SK-N-SH (cell line): Measurements from ENCODE around the gene TCF25. TPM values are rescaled to one million over a fixed set of nuclear protein-coding genes. Genes with fewer than 3 reads are reported as not detected.

ENCODE experiments used
- CTCF ChIA-PET: fragments of 300-600, 350-600 bp; formaldehyde crosslinking; extraction: SDS; loops from one replicate; lab custom pipeline; 2021; lab: Yijun Ruan, JAX
- POLR2A ChIA-PET: fragments of 350-600 bp; sonication (Branson Sonifier 250); formaldehyde crosslinking; extraction: SDS; loops from one replicate; lab custom pipeline; 2020; ENCODE audit warnings: antibody characterized with exemption, inconsistent platforms; lab: Yijun Ruan, JAX
- DNase-seq: peaks from one replicate; pipeline ENCODE4 v3.0.0; 2012
- H2AFZ ChIP-seq: fragments of 200-600 bp; sonication (generic); 2 replicates; pipeline ENCODE4 v1.8.1; 2016; ENCODE audit warnings: antibody characterized with exemption, mild to moderate bottlenecking, low read depth
- H3F3A ChIP-seq: fragments of 200-600 bp; sonication (generic); replicated peaks from 2 replicates; pipeline ENCODE3; 2016; ENCODE audit warnings: antibody characterized with exemption, mild to moderate bottlenecking; ENCODE audit not compliant: insufficient read depth
- H3K27ac ChIP-seq, 2 experiments: fragments of 200-500 bp in 1 of 2; fragments of 200-600 bp in 1 of 2; sonication (Bioruptor generic) in 1 of 2; sonication (generic), shearing (Covaris generic) in 1 of 2; 2 replicates each; pipeline versions ENCODE4 v1.5.1 to v1.6.1; 2014 to 2016; ENCODE audit warnings: low read depth in 2 of 2, inconsistent platforms in 1 of 2, low read length in 1 of 2, mild to moderate bottlenecking in 1 of 2, mixed read lengths in 1 of 2
- H3K27me3 ChIP-seq: fragments of 200-600 bp; sonication (generic), shearing (Covaris generic); 2 replicates; pipeline ENCODE4 v1.6.1; 2016; ENCODE audit warnings: mixed run types; ENCODE audit not compliant: insufficient read depth
- H3K36me3 ChIP-seq, 2 experiments: fragments of 200-500 bp in 1 of 2; fragments of 200-600 bp in 1 of 2; sonication (Bioruptor generic) in 1 of 2; sonication (generic) in 1 of 2; replicated peaks in 1 of 2; 2 replicates each; pipeline versions ENCODE3 to v1.5.1; 2014 to 2016; ENCODE audit warnings: low read length in 1 of 2, mild to moderate bottlenecking in 1 of 2; ENCODE audit not compliant: insufficient read depth in 2 of 2, control insufficient read depth in 1 of 2
- H3K4me1 ChIP-seq, 2 experiments: fragments of 200-500 bp in 1 of 2; fragments of 200-600 bp in 1 of 2; sonication (Bioruptor generic) in 1 of 2; sonication (generic), shearing (Covaris generic) in 1 of 2; 2 replicates each; pipeline versions ENCODE4 v1.5.1 to v1.6.1; 2014 to 2016; ENCODE audit warnings: low read depth in 1 of 2, low read length in 1 of 2, mixed run types in 1 of 2; ENCODE audit not compliant: insufficient read depth in 2 of 2, control insufficient read depth in 1 of 2
- H3K4me2 ChIP-seq: fragments of 200-600 bp; sonication (generic), shearing (Covaris generic); 2 replicates; pipeline ENCODE4 v1.6.1; 2017; ENCODE audit warnings: mixed run types
- H3K4me3 ChIP-seq, 2 experiments: fragments of 200-500 bp in 1 of 2; fragments of 200-600 bp in 1 of 2; sonication (Bioruptor generic) in 1 of 2; sonication (generic), shearing (Covaris generic) in 1 of 2; 2 replicates each; pipeline versions ENCODE4 v1.5.1 to v1.8.1; 2014 to 2016; ENCODE audit warnings: low read depth in 2 of 2, inconsistent platforms in 1 of 2, low read length in 1 of 2, mild to moderate bottlenecking in 1 of 2, mixed read lengths in 1 of 2, moderate library complexity in 1 of 2
- H3K79me2 ChIP-seq: fragments of 200-600 bp; sonication (generic); 2 replicates; pipeline ENCODE4 v1.8.1; 2017; ENCODE audit warnings: mild to moderate bottlenecking; ENCODE audit not compliant: insufficient read depth
- H3K9ac ChIP-seq: fragments of 200-600 bp; sonication (generic); 2 replicates; pipeline ENCODE4 v1.6.1; 2017; ENCODE audit warnings: mixed run types
- H3K9me2 ChIP-seq: fragments of 200-600 bp; sonication (generic); 2 replicates; pipeline ENCODE4 v1.6.1; 2017; ENCODE audit warnings: mixed run types
- H3K9me3 ChIP-seq: fragments of 200-600 bp; sonication (generic); 2 replicates; pipeline ENCODE4 v1.6.1; 2017; ENCODE audit warnings: mixed run types, mild to moderate bottlenecking, moderate library complexity
- H4K20me1 ChIP-seq: fragments of 200-600 bp; sonication (generic); 2 replicates; pipeline ENCODE4 v1.6.1; 2017; ENCODE audit warnings: mild to moderate bottlenecking, mixed run types; ENCODE audit not compliant: insufficient read depth
- CHD2 ChIP-seq: fragments of 150-350 bp; IDR thresholded peaks from 2 replicates; pipeline ENCODE4 v1.6.1; 2018; ENCODE audit warnings: low read length; ENCODE audit not compliant: partially characterized antibody
- CTCF ChIP-seq: fragments of 200-600 bp; sonication (generic); IDR thresholded peaks from 2 replicates; pipeline ENCODE4 v1.6.1; 2017; ENCODE audit warnings: antibody characterized with exemption, mild to moderate bottlenecking, moderate library complexity
- EZH2phosphoT487 ChIP-seq: fragments of 200-600 bp; sonication (generic); IDR thresholded peaks from 2 replicates; pipeline ENCODE4 v1.6.1; 2017; ENCODE audit warnings: low read depth, mixed run types, mild to moderate bottlenecking, antibody characterized with exemption, moderate library complexity, borderline replicate concordance
- FOXJ3 ChIP-seq: sonication (generic); formaldehyde crosslinking; IDR thresholded peaks from 2 replicates; pipeline ENCODE4 v1.5.1; 2020; ENCODE audit warnings: mild to moderate bottlenecking, missing genetic modification reagents
- FOXM1 ChIP-seq: IDR thresholded peaks from 2 replicates; pipeline ENCODE4 v1.4.0; 2012; ENCODE audit warnings: low read depth, mild to moderate bottlenecking
- GATA2 ChIP-seq: sonication (generic); formaldehyde crosslinking; IDR thresholded peaks from 2 replicates; pipeline ENCODE4 v1.5.0; 2020; ENCODE audit warnings: mild to moderate bottlenecking, missing genetic modification reagents
- IRF3 ChIP-seq: fragments of 150-350 bp; IDR thresholded peaks from 2 replicates; pipeline ENCODE4 v1.6.1; 2016; ENCODE audit warnings: mild to moderate bottlenecking, low read depth, low read length
- JUND ChIP-seq: IDR thresholded peaks from 2 replicates; pipeline ENCODE4 v1.4.0; 2012
- MAX ChIP-seq: IDR thresholded peaks from 2 replicates; pipeline ENCODE4 v1.4.0; 2012; ENCODE audit warnings: low read depth
- MEF2A ChIP-seq: IDR thresholded peaks from 2 replicates; pipeline ENCODE4 v1.4.0; 2012; ENCODE audit warnings: low read depth, borderline replicate concordance
- MXI1 ChIP-seq: IDR thresholded peaks from 2 replicates; pipeline ENCODE4 v1.6.1; 2012; ENCODE audit warnings: mild to moderate bottlenecking, low read depth, low read length, improper control_type of control experiment
- NRF1 ChIP-seq: IDR thresholded peaks from 2 replicates; pipeline ENCODE4 v1.6.1; 2012; ENCODE audit warnings: low read depth, mild to moderate bottlenecking, low read length
- RCOR1 ChIP-seq: fragments of 150-350 bp; IDR thresholded peaks from 2 replicates; pipeline ENCODE4 v1.6.1; 2017; ENCODE audit warnings: antibody characterized with exemption, low read length
- REST ChIP-seq: IDR thresholded peaks from 2 replicates; pipeline ENCODE4 v1.6.1; 2012; ENCODE audit warnings: mild to moderate bottlenecking, low read depth, low read length, moderate library complexity
- RFX5 ChIP-seq: IDR thresholded peaks from 2 replicates; pipeline ENCODE4 v1.6.1; 2012; ENCODE audit warnings: mild to moderate bottlenecking, improper control_type of control experiment, low read length
- TAF1 ChIP-seq: IDR thresholded peaks from 2 replicates; pipeline ENCODE4 v1.6.1; 2012; ENCODE audit warnings: low read depth, mild to moderate bottlenecking, low read length, moderate library complexity, borderline replicate concordance
- USF1 ChIP-seq: IDR thresholded peaks from 2 replicates; pipeline ENCODE4 v1.4.0; 2012; ENCODE audit warnings: low read depth, borderline replicate concordance
- USF2 ChIP-seq: fragments of 150-350 bp; IDR thresholded peaks from 2 replicates; pipeline ENCODE4 v1.6.1; 2017; ENCODE audit warnings: antibody characterized with exemption, low read length, low read depth, borderline replicate concordance
- YY1 ChIP-seq: IDR thresholded peaks from 2 replicates; pipeline ENCODE4 v1.4.0; 2012; ENCODE audit warnings: low read depth, mild to moderate bottlenecking
- ZBTB33 ChIP-seq: IDR thresholded peaks from 2 replicates; pipeline ENCODE4 v1.4.0; 2012; ENCODE audit warnings: low read depth, borderline replicate concordance
- WGBS: methylation state at CpG from one replicate; pipeline ENCODE4 v1.1.6; 2017; ENCODE audit warnings: low lambda C conversion rate; 5-methylcytosine and 5-hydroxymethylcytosine counted together
- polyA plus RNA-seq, 3 experiments: library from polyadenylated mRNA; depleted of rRNA; stranded (reverse); fragments of >200 nt; gene quantifications; 2 replicates each; pipeline ENCODE4 v1.2.3, GENCODE V29; 2012

TCF25 gene
- polyA plus RNA-seq, 1 of the 3 experiments (the other 2 are of a cell fraction): 208 TPM

GRCh38 chr16:89917773-89918452 is 44.5 kb downstream of the TCF25 start:
- peak overlapping the region; percentile 38 to 40; a peak in 3 of 4 replicates for H3K4me3 ChIP-seq
- H3K36me3 ChIP-seq: peaks cover 0 to 2% of the 10 kb centered on the region in 2 experiments
- H3K9me2 ChIP-seq: no peaks in the 10 kb centered on the region
- H3K79me2 ChIP-seq: peaks cover 4% of the 10 kb centered on the region; the same call in 1 of the 2 replicates
- peak overlapping the region; percentile 38 to 87 for H3K27ac ChIP-seq
- H3K4me1 ChIP-seq: peaks cover 12 to 41% of the 10 kb centered on the region in 2 experiments; a peak in 3 of 4 replicates
- H3F3A ChIP-seq: peaks cover 27% of the 10 kb centered on the region
- H3K9ac ChIP-seq: peak overlapping the region; percentile 17; the same call in 1 of the 2 replicates
- no peak overlapping the region for H2AFZ ChIP-seq
- no peaks in the 10 kb centered on the region for H3K9me3 ChIP-seq
- DNase-seq: peak; percentile 82
- no peaks in the 10 kb centered on the region for H4K20me1 ChIP-seq
- CTCF ChIA-PET: interaction anchor here (0.6 to 2.0 kb wide), 10 partner anchors 8 to 226 kb away, joined by 3 to 16 read pairs (median 3); partner anchors contain the start of gene SPATA2L
- POLR2A ChIA-PET: interaction anchor here (2.0 kb wide), 1 partner anchor 10 kb away, joined by 9 read pairs; no protein-coding TSS in a partner anchor
- H3K4me2 ChIP-seq: peak overlapping the region; percentile 68
- no peaks in the 10 kb centered on the region for H3K27me3 ChIP-seq
- 53% methylated on average over 15 of the region's 39 CpGs for WGBS
- TF ChIP-seq MXI1 (peak; percentile 86), EZH2phosphoT487 (no peak), RFX5 (0 out of 2 replicates have a peak, but pooled peaks have one; percentile 30), TAF1 (0 out of 2 replicates have a peak, but pooled peaks have one; percentile 27), USF1 (no peak; the same call in 1 of the 2 replicates), CHD2 (peak; percentile 39), YY1 (no peak), FOXM1 (no peak), ZBTB33 (no peak), RCOR1 (0 out of 2 replicates have a peak, but pooled peaks have one; percentile 10), CTCF (no peak), GATA2 (CRISPR knock-in tag) (no peak), IRF3 (no peak), FOXJ3 (peak; percentile 77; the same call in 1 of the 2 replicates), NRF1 (no peak), MEF2A (no peak), REST (0 out of 2 replicates have a peak, but pooled peaks have one; percentile 26), JUND (no peak), MAX (peak; percentile 93), USF2 (no peak)
